OCI-LY1 (cell line): Measurements from ENCODE around the gene CUEDC1.
A peak's percentile ranks its signal among the peaks of the same experiment; 100 is the strongest.
"Not testable (repeated sequence)": the region's sequence is repeated elsewhere in the genome, so short reads cannot be mapped to it uniquely, and the experiment has no call there.

Experiments
- H2AFZ ChIP-seq: fragments of 200-600 bp; sonication (generic), shearing (Covaris generic); 2 replicates; pipeline ENCODE4 v1.6.0; 2014; ENCODE audit warnings: antibody characterized with exemption, mild to moderate bottlenecking, low read length
- H3F3A ChIP-seq: fragments of 200-600 bp; sonication (generic), shearing (Covaris generic); 2 replicates; pipeline ENCODE4 v1.6.0; 2014; ENCODE audit warnings: mild to moderate bottlenecking, antibody characterized with exemption, low read length, moderate library complexity; ENCODE audit not compliant: insufficient read depth
- H3K27ac ChIP-seq: fragments of 200-600 bp; sonication (generic); 2 replicates; pipeline ENCODE4 v1.5.1; 2014; ENCODE audit warnings: low read length, mixed run types, mild to moderate bottlenecking, low read depth; ENCODE audit not compliant: poor library complexity, severe bottlenecking
- H3K27me3 ChIP-seq: fragments of 200-600 bp; sonication (generic); 2 replicates; pipeline ENCODE4 v1.6.0; 2014; ENCODE audit warnings: antibody characterized with exemption, mild to moderate bottlenecking, low read length, moderate library complexity; ENCODE audit not compliant: insufficient read depth
- H3K36me3 ChIP-seq: fragments of 200-600 bp; sonication (generic); 2 replicates; pipeline ENCODE4 v1.6.1; 2014; ENCODE audit warnings: mild to moderate bottlenecking, antibody characterized with exemption, low read length, moderate library complexity, mixed read lengths; ENCODE audit not compliant: insufficient read depth
- H3K4me1 ChIP-seq: fragments of 200-600 bp; sonication (generic); 2 replicates; pipeline ENCODE4 v1.5.1; 2014; ENCODE audit warnings: mild to moderate bottlenecking, low read length, moderate library complexity; ENCODE audit not compliant: insufficient read depth, severe bottlenecking
- H3K4me2 ChIP-seq: fragments of 200-600 bp; sonication (generic), shearing (Covaris generic); 2 replicates; pipeline ENCODE4 v1.6.1; 2014; ENCODE audit warnings: low read length
- H3K4me3 ChIP-seq: fragments of 200-600 bp; sonication (generic); 2 replicates; pipeline ENCODE4 v1.5.1; 2014; ENCODE audit warnings: low read length, low read depth, mild to moderate bottlenecking, mixed read lengths; ENCODE audit not compliant: poor library complexity, severe bottlenecking
- H3K79me2 ChIP-seq: fragments of 200-600 bp; shearing (Covaris generic); 2 replicates; pipeline ENCODE4 v1.6.1; 2016; ENCODE audit warnings: mixed run types, low read length, mixed read lengths; ENCODE audit not compliant: insufficient read depth
- H3K9ac ChIP-seq: fragments of 200-600 bp; sonication (generic), shearing (Covaris generic); 2 replicates; pipeline ENCODE4 v1.6.1; 2014; ENCODE audit warnings: mild to moderate bottlenecking, low read length, mixed read lengths
- H3K9me2 ChIP-seq: fragments of 200-600 bp; sonication (generic), shearing (Covaris generic); 2 replicates; pipeline ENCODE4 v1.6.1; 2014; ENCODE audit warnings: low read depth, mild to moderate bottlenecking, low read length, mixed read lengths
- H3K9me3 ChIP-seq: fragments of 200-600 bp; shearing (Covaris generic); 2 replicates; pipeline ENCODE4 v1.6.1; 2014; ENCODE audit warnings: low read length, mixed read lengths
- H4K20me1 ChIP-seq: fragments of 200-600 bp; sonication (generic), shearing (Covaris generic); 2 replicates; pipeline ENCODE4 v1.6.0; 2016; ENCODE audit warnings: mild to moderate bottlenecking, low read length; ENCODE audit not compliant: insufficient read depth
- EZH2 ChIP-seq: fragments of 200-600 bp; sonication (generic), shearing (Covaris generic); IDR thresholded peaks from 2 replicates; pipeline ENCODE4 v1.8.0; 2017; ENCODE audit warnings: borderline replicate concordance, mixed run types, mild to moderate bottlenecking, antibody characterized with exemption, low read length, moderate library complexity, mixed read lengths
- TF ChIP-seq, protein P1 (sequence below): fragments of 200-600 bp; sonication (generic), shearing (Covaris generic); IDR thresholded peaks from 2 replicates; pipeline ENCODE4 v1.5.1; 2017; ENCODE audit warnings: mild to moderate bottlenecking, antibody characterized with exemption, low read length, moderate library complexity, mixed read lengths

CUEDC1 gene

GRCh38 chr17:57849163-57849873 lies 105.9 kb downstream of the CUEDC1 start:
- no peak for TF ChIP-seq EZH2
- TF ChIP-seq, protein P1, sequence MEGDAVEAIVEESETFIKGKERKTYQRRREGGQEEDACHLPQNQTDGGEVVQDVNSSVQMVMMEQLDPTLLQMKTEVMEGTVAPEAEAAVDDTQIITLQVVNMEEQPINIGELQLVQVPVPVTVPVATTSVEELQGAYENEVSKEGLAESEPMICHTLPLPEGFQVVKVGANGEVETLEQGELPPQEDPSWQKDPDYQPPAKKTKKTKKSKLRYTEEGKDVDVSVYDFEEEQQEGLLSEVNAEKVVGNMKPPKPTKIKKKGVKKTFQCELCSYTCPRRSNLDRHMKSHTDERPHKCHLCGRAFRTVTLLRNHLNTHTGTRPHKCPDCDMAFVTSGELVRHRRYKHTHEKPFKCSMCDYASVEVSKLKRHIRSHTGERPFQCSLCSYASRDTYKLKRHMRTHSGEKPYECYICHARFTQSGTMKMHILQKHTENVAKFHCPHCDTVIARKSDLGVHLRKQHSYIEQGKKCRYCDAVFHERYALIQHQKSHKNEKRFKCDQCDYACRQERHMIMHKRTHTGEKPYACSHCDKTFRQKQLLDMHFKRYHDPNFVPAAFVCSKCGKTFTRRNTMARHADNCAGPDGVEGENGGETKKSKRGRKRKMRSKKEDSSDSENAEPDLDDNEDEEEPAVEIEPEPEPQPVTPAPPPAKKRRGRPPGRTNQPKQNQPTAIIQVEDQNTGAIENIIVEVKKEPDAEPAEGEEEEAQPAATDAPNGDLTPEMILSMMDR = no peak
- Histone ChIP-seq H2AFZ (no peak overlapping the region), H3K4me1 (peaks cover 23% of the 10 kb centered on the region), H3F3A (no peaks in the 10 kb centered on the region), H3K9me3 (no peaks in the 10 kb centered on the region), H4K20me1 (no peaks in the 10 kb centered on the region), H3K9me2 (no peaks in the 10 kb centered on the region), H3K79me2 (peaks cover 10% of the 10 kb centered on the region), H3K27ac (peak overlapping the region; percentile 20), H3K4me2 (peak overlapping the region; percentile 86), H3K27me3 (no peaks in the 10 kb centered on the region), H3K36me3 (peaks cover 20% of the 10 kb centered on the region), H3K9ac (peak overlapping the region; percentile 85), H3K4me3 (peak overlapping the region; percentile 81)

- H4K20me1 ChIP-seq, H3K27me3 ChIP-seq, H3K9me2 ChIP-seq, H3K4me2 ChIP-seq, H3K9ac ChIP-seq, H3K9me3 ChIP-seq, H3K27ac ChIP-seq, H3F3A ChIP-seq, H3K4me3 ChIP-seq, H2AFZ ChIP-seq: not testable (repeated sequence)
- peaks cover 10% of the 10 kb centered on the region for H3K79me2 ChIP-seq
- peaks cover 23% of the 10 kb centered on the region for H3K4me1 ChIP-seq
- peaks cover 28% of the 10 kb centered on the region for H3K36me3 ChIP-seq
These were observed 108.9 kb downstream of the CUEDC1 start for GRCh38 chr17:57846056-57846945.

DNA sequence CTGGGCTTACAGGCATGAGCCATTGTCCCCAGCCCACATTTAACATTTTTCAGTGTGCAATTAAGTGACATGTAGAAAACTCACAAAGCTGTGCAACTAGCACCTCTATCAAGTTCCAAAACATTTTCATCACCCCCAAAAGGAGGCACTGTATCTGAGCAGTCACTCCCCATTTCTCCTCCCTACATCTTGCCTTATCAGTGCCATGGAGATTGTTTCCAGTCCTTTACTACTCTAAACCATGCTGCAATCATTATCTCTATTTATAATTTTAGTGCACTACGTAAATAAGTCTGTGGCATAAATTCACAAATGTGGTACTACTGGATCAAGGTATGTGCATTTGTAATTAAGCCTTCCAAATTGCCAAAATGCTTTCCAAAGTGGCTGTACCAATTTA lies 112.9 kb downstream of the CUEDC1 start:
- no peak overlapping the region for H3K27ac ChIP-seq
- H3K36me3 ChIP-seq = peaks cover 56% of the 10 kb centered on the region
- no peak overlapping the region for H3K9ac ChIP-seq
- no peak overlapping the region for H2AFZ ChIP-seq
- no peak overlapping the region for H3K4me2 ChIP-seq
- H3F3A ChIP-seq = no peaks in the 10 kb centered on the region
- no peaks in the 10 kb centered on the region for H3K4me1 ChIP-seq
- no peaks in the 10 kb centered on the region for H3K27me3 ChIP-seq
- H3K79me2 ChIP-seq = no peaks in the 10 kb centered on the region
- H4K20me1 ChIP-seq = no peaks in the 10 kb centered on the region
- no peak overlapping the region for H3K4me3 ChIP-seq
- no peaks in the 10 kb centered on the region for H3K9me3 ChIP-seq
- no peaks in the 10 kb centered on the region for H3K9me2 ChIP-seq
- TF ChIP-seq, protein P1 = no peak
- no peak for TF ChIP-seq EZH2
